ENCODE data around the gene SMKR1. TPM values are rescaled to one million over a fixed set of nuclear protein-coding genes. Genes with fewer than 3 reads are reported as not detected.

SMKR1 gene
- total RNA-seq (not detected), polyA plus RNA-seq (ENCODE audit: insufficient read depth in 1 of 8, insufficient read length in 8 of 8, low replicate concordance in 1 of 8) (under 1 TPM in 4 of 8 donors, not detected in 4; 0.26 to 0.49 (median 0.39) TPM)
- long read RNA-seq, donor 1: 0 reads
- long read RNA-seq, donor 2: 0 reads
- long read RNA-seq, donor 3: 0 reads
- long read RNA-seq, donor 4: 0 reads
- long read RNA-seq, donor 5: 0 reads
- long read RNA-seq, donor 6: 0 reads
- long read RNA-seq, donor 7: 0 reads
- long read RNA-seq, donor 8: 0 reads
- long read RNA-seq, donor 9: 0 reads
- long read RNA-seq, donor 10: 0 reads
- long read RNA-seq, donor 11: 0 reads

GRCh38 chr7:129501760-129502707 lies at the start of gene SMKR1:
Gene SMKR1, plus strand, starts transcription at chr7:129502531. Its CDS starts 294 bp downstream, at chr7:129502825.
- H3K9me3 ChIP-seq (replicated peaks; ENCODE audit: control insufficient read depth, low read depth, low read length): no peaks in the 10 kb centered on the region
- no peaks in the 10 kb centered on the region for H3K36me3 ChIP-seq (ENCODE audit: control insufficient read depth, insufficient read depth, low read length)
- H3K4me1 ChIP-seq (ENCODE audit: control insufficient read depth, insufficient read depth, low read length): peaks cover 10% of the 10 kb centered on the region
- peak; percentile 78 for DNase-seq
- H3K27me3 ChIP-seq (ENCODE audit: control insufficient read depth, insufficient read depth, low read length): peaks cover 20% of the 10 kb centered on the region
- whole genome bisulfite sequencing (ENCODE audit: insufficient coverage): 1% methylated on average over 75 of the region's 89 CpGs
- no peak within 1 kb of the TSS for H3K27ac ChIP-seq (ENCODE audit: low read length)
- H3K4me3 ChIP-seq (ENCODE audit: low read length): peak within 1 kb of the TSS; percentile 51

- no peaks in the 10 kb centered on the region for H3K27me3 ChIP-seq (ENCODE audit: control insufficient read depth, insufficient read depth, low read length)
- no peaks in the 10 kb centered on the region for H3K4me1 ChIP-seq (ENCODE audit: control insufficient read depth, insufficient read depth, low read length)
- no peak for DNase-seq
- H3K27ac ChIP-seq (ENCODE audit: low read length): no peak overlapping the region
- H3K4me3 ChIP-seq (ENCODE audit: low read length): no peak overlapping the region
- H3K36me3 ChIP-seq (ENCODE audit: control insufficient read depth, insufficient read depth, low read length): peaks cover 23% of the 10 kb centered on the region
- 100% methylated on average over 1 of the region's 2 CpGs for WGBS (ENCODE audit: insufficient coverage)
- H3K9me3 ChIP-seq (replicated peaks; ENCODE audit: control insufficient read depth, low read depth, low read length): peaks cover 7% of the 10 kb centered on the region
These were observed 49.6 kb upstream of the SMKR1 start for GRCh38 chr7:129452589-129453231.

- WGBS (ENCODE audit: insufficient coverage): no CpG with 5 or more reads among the region's 1 CpG
- no peaks in the 10 kb centered on the region for H3K4me1 ChIP-seq (ENCODE audit: control insufficient read depth, insufficient read depth, low read length)
- no peak overlapping the region for H3K27ac ChIP-seq (ENCODE audit: low read length)
- no peak overlapping the region for H3K4me3 ChIP-seq (ENCODE audit: low read length)
- no peaks in the 10 kb centered on the region for H3K9me3 ChIP-seq (replicated peaks; ENCODE audit: control insufficient read depth, low read depth, low read length)
- DNase-seq: no peak
- peaks cover 33% of the 10 kb centered on the region for H3K36me3 ChIP-seq (ENCODE audit: control insufficient read depth, insufficient read depth, low read length)
- no peaks in the 10 kb centered on the region for H3K27me3 ChIP-seq (ENCODE audit: control insufficient read depth, insufficient read depth, low read length)
These were observed 48.7 kb upstream of the SMKR1 start for GRCh38 chr7:129453510-129454248.

- H3K36me3 ChIP-seq (ENCODE audit: control insufficient read depth, insufficient read depth, low read length): peaks cover 34% of the 10 kb centered on the region
- DNase-seq: no peak
- no peaks in the 10 kb centered on the region for H3K9me3 ChIP-seq (replicated peaks; ENCODE audit: control insufficient read depth, low read depth, low read length)
- 77% methylated on average over 4 of the region's 4 CpGs for WGBS (ENCODE audit: insufficient coverage)
- H3K27ac ChIP-seq (ENCODE audit: low read length): no peak overlapping the region
- no peaks in the 10 kb centered on the region for H3K27me3 ChIP-seq (ENCODE audit: control insufficient read depth, insufficient read depth, low read length)
- no peaks in the 10 kb centered on the region for H3K4me1 ChIP-seq (ENCODE audit: control insufficient read depth, insufficient read depth, low read length)
- no peak overlapping the region for H3K4me3 ChIP-seq (ENCODE audit: low read length)
These were observed 48.1 kb upstream of the SMKR1 start for GRCh38 chr7:129454249-129454551.

GRCh38 chr7:129456421-129456820 lies 45.9 kb upstream of the SMKR1 start:
- Histone ChIP-seq H3K9me3 (replicated peaks; ENCODE audit: control insufficient read depth, low read depth, low read length) (no peaks in the 10 kb centered on the region), H3K4me1 (ENCODE audit: control insufficient read depth, insufficient read depth, low read length) (no peaks in the 10 kb centered on the region), H3K36me3 (ENCODE audit: control insufficient read depth, insufficient read depth, low read length) (peaks cover 39% of the 10 kb centered on the region), H3K27ac (ENCODE audit: low read length) (no peak overlapping the region), H3K4me3 (ENCODE audit: low read length) (no peak overlapping the region), H3K27me3 (ENCODE audit: control insufficient read depth, insufficient read depth, low read length) (no peaks in the 10 kb centered on the region)
- WGBS (ENCODE audit: insufficient coverage): 92% methylated on average over 8 of the region's 10 CpGs
- no peak for DNase-seq

GRCh38 chr7:129457101-129457500 lies 45.2 kb upstream of the SMKR1 start:
- Histone ChIP-seq H3K4me1 (ENCODE audit: control insufficient read depth, insufficient read depth, low read length) (no peaks in the 10 kb centered on the region), H3K36me3 (ENCODE audit: control insufficient read depth, insufficient read depth, low read length) (peaks cover 35% of the 10 kb centered on the region), H3K9me3 (replicated peaks; ENCODE audit: control insufficient read depth, low read depth, low read length) (no peaks in the 10 kb centered on the region), H3K27me3 (ENCODE audit: control insufficient read depth, insufficient read depth, low read length) (no peaks in the 10 kb centered on the region), H3K4me3 (ENCODE audit: low read length) (no peak overlapping the region), H3K27ac (ENCODE audit: low read length) (no peak overlapping the region)
- WGBS (ENCODE audit: insufficient coverage): no CpG with 5 or more reads among the region's 3 CpGs
- DNase-seq: no peak

- Histone ChIP-seq H3K27ac (ENCODE audit: low read length) (no peak overlapping the region), H3K9me3 (replicated peaks; ENCODE audit: control insufficient read depth, low read depth, low read length) (no peaks in the 10 kb centered on the region), H3K27me3 (ENCODE audit: control insufficient read depth, insufficient read depth, low read length) (no peaks in the 10 kb centered on the region), H3K4me3 (ENCODE audit: low read length) (no peak overlapping the region), H3K4me1 (ENCODE audit: control insufficient read depth, insufficient read depth, low read length) (no peaks in the 10 kb centered on the region), H3K36me3 (ENCODE audit: control insufficient read depth, insufficient read depth, low read length) (peaks cover 41% of the 10 kb centered on the region)
- WGBS (ENCODE audit: insufficient coverage): 100% methylated on average over 2 of the region's 5 CpGs
- DNase-seq: no peak
These were observed 44.2 kb upstream of the SMKR1 start for GRCh38 chr7:129458171-129458570.

- peaks cover 11% of the 10 kb centered on the region for H3K4me1 ChIP-seq (ENCODE audit: control insufficient read depth, insufficient read depth, low read length)
These were observed 40.5 kb upstream of the SMKR1 start for GRCh38 chr7:129461809-129462208.

GRCh38 chr7:129462420-129462819 lies 39.9 kb upstream of the SMKR1 start:
- Histone ChIP-seq H3K9me3 (replicated peaks; ENCODE audit: control insufficient read depth, low read depth, low read length) (no peaks in the 10 kb centered on the region), H3K27me3 (ENCODE audit: control insufficient read depth, insufficient read depth, low read length) (no peaks in the 10 kb centered on the region), H3K27ac (ENCODE audit: low read length) (no peak overlapping the region), H3K36me3 (ENCODE audit: control insufficient read depth, insufficient read depth, low read length) (peaks cover 25% of the 10 kb centered on the region), H3K4me3 (ENCODE audit: low read length) (no peak overlapping the region), H3K4me1 (ENCODE audit: control insufficient read depth, insufficient read depth, low read length) (peaks cover 11% of the 10 kb centered on the region)
- 60% methylated on average over 1 of the region's 1 CpG for WGBS (ENCODE audit: insufficient coverage)
- DNase-seq: no peak

More at GRCh38 chr7:129461809-129462208, 40.5 kb upstream of the SMKR1 start:
- WGBS (ENCODE audit: insufficient coverage): 94% methylated on average over 2 of the region's 2 CpGs
- no peak overlapping the region for H3K4me3 ChIP-seq (ENCODE audit: low read length)
- H3K9me3 ChIP-seq (replicated peaks; ENCODE audit: control insufficient read depth, low read depth, low read length): no peaks in the 10 kb centered on the region
- H3K27ac ChIP-seq (ENCODE audit: low read length): no peak overlapping the region
- H3K36me3 ChIP-seq (ENCODE audit: control insufficient read depth, insufficient read depth, low read length): peaks cover 28% of the 10 kb centered on the region
- no peaks in the 10 kb centered on the region for H3K27me3 ChIP-seq (ENCODE audit: control insufficient read depth, insufficient read depth, low read length)
- no peak for DNase-seq

Measured in muscle of leg (tissue), 16 donors.